HG03060 (cell line): ENCODE results near the gene NRXN3.

Source experiments
- ATAC-seq: cut with Tn5 transposase; IDR thresholded peaks from one replicate; pipeline ENCODE4 v1.9.1; 2021; ENCODE audit warnings: low read depth, moderate number of reproducible peaks; ENCODE audit not compliant: unreplicated experiment

The NRXN3 gene

GRCh38 chr14:79783041-79783440 is 1612.9 kb downstream of the NRXN3 start:
- no peak for ATAC-seq

GRCh38 chr14:79786522-79786921 is 1616.3 kb downstream of the NRXN3 start:
- ATAC-seq, result no peak

GRCh38 chr14:79788346-79788745 is 1618.2 kb downstream of the NRXN3 start:
- ATAC-seq, result no peak

- no peak for ATAC-seq
Measured at GRCh38 chr14:79791055-79791732, 1621.0 kb downstream of the NRXN3 start.

GRCh38 chr14:79802093-79802492 is 1631.9 kb downstream of the NRXN3 start:
- ATAC-seq, result no peak

- no peak for ATAC-seq
Measured at GRCh38 chr14:79805636-79806035, 1635.5 kb downstream of the NRXN3 start.

GRCh38 chr14:79809849-79810612 is 1639.9 kb downstream of the NRXN3 start:
- no peak for ATAC-seq

GRCh38 chr14:79820866-79821535 is 1650.8 kb downstream of the NRXN3 start:
- no peak for ATAC-seq

GRCh38 chr14:79822034-79822433 is 1651.9 kb downstream of the NRXN3 start:
- no peak for ATAC-seq

- ATAC-seq, result no peak
Measured at GRCh38 chr14:79825046-79825521, 1654.9 kb downstream of the NRXN3 start.

- ATAC-seq, result no peak
Measured at GRCh38 chr14:79826362-79826761, 1656.2 kb downstream of the NRXN3 start.

GRCh38 chr14:79829405-79830166 is 1659.4 kb downstream of the NRXN3 start:
- no peak for ATAC-seq

GRCh38 chr14:79831195-79831892 is 1661.2 kb downstream of the NRXN3 start:
- ATAC-seq, result no peak

- ATAC-seq, result no peak
Measured at GRCh38 chr14:79833781-79834180, 1663.6 kb downstream of the NRXN3 start.

GRCh38 chr14:79834868-79835267 is 1664.7 kb downstream of the NRXN3 start:
- ATAC-seq, result no peak

GRCh38 chr14:79836577-79836976 is 1666.4 kb downstream of the NRXN3 start:
- no peak for ATAC-seq

GRCh38 chr14:79837699-79838098 is 1667.5 kb downstream of the NRXN3 start:
- no peak for ATAC-seq

- ATAC-seq, result no peak
Measured at GRCh38 chr14:79840103-79840502, 1669.9 kb downstream of the NRXN3 start.

- ATAC-seq, result no peak
Measured at GRCh38 chr14:79840831-79841230, 1670.7 kb downstream of the NRXN3 start.

- ATAC-seq, result no peak
Measured at GRCh38 chr14:79841433-79841832, 1671.3 kb downstream of the NRXN3 start.
